Measurements from ENCODE around the gene SUPT20H. TPM values are rescaled to one million over a fixed set of nuclear protein-coding genes. Genes with fewer than 3 reads are reported as not detected.

SUPT20H gene
- total and polyA plus RNA-seq, 2 of the 4 experiments (the other 2 are of a cell fraction), result 46.6 to 55.1 TPM

GRCh38 chr13:37097076-37097475, 37.6 kb upstream of the SUPT20H start:
- Histone ChIP-seq H3K36me3 (ENCODE audit: control insufficient read depth, insufficient read depth, low read length) (no peaks in the 10 kb centered on the region), H3K4me2 (ENCODE audit: low read depth, low read length) (no peak overlapping the region), H2BK15ac (ENCODE audit: low read depth, low read length) (no peak overlapping the region), H4K8ac (ENCODE audit: low read depth in 2 of 2, low read length in 2 of 2) (no peak overlapping the region), H3K27me3 (ENCODE audit: control insufficient read depth, insufficient read depth, low read length) (no peaks in the 10 kb centered on the region; the same call in 1 of the 2 replicates), H3K4ac (ENCODE audit: low read depth, low read length) (no peak overlapping the region), H3K79me1 (ENCODE audit: low read depth in 1 of 2, low read length in 2 of 2) (no peaks in the 10 kb centered on the region), H3K9ac (ENCODE audit: low read depth, low read length) (no peak overlapping the region), H3K18ac (ENCODE audit: low read depth, low read length) (no peak overlapping the region), H3K4me1 (ENCODE audit: control insufficient read depth, insufficient read depth, low read length) (no peaks in the 10 kb centered on the region), H2AK9ac (replicated peaks; ENCODE audit: low read depth, low read length, poor library complexity) (no peak overlapping the region), H2BK5ac (ENCODE audit: low read depth, low read length, poor library complexity, severe bottlenecking) (no peak overlapping the region), H3K9me1 (ENCODE audit: insufficient read depth, low read length) (no peaks in the 10 kb centered on the region), H4K20me1 (ENCODE audit: insufficient read depth, low read length) (no peaks in the 10 kb centered on the region), H2BK20ac (ENCODE audit: low read depth, low read length) (no peak overlapping the region), H4K5ac (ENCODE audit: low read depth, low read length) (no peak overlapping the region), H2BK120ac (ENCODE audit: low read depth, low read length) (no peak overlapping the region), H3K9me3 (ENCODE audit: control insufficient read depth, insufficient read depth, low read length) (no peaks in the 10 kb centered on the region), H3K4me3 (ENCODE audit: insufficient read depth, low read depth, low read length) (no peak overlapping the region), H4K91ac (ENCODE audit: insufficient read depth, low read depth, low read length) (no peak overlapping the region), H3K27ac (ENCODE audit: insufficient read depth, low read length) (no peak overlapping the region), H2AFZ (replicated peaks; ENCODE audit: low read length, poor library complexity) (no peak overlapping the region), H3K56ac (ENCODE audit: extremely low read depth, insufficient read depth, low read length) (no peak overlapping the region), H2AK5ac (ENCODE audit: low read depth, low read length) (no peak overlapping the region), H3K23ac (ENCODE audit: low read depth, low read length) (no peak overlapping the region), H3K14ac (replicated peaks; ENCODE audit: low read depth, low read length) (no peak overlapping the region)
- no peak for ATAC-seq (ENCODE audit: low read depth)
- no TSS peak for BruUV-seq (replicated peaks)
- intact Hi-C loops (cut with micrococcal nuclease) (no loop called here), dilution Hi-C loops (cut with HindIII; ENCODE audit: low sequenced_read_pairs, unreplicated experiment) (no loop called here), in situ Hi-C loops (cut with MboI; ENCODE audit: low sequenced_read_pairs) (loop anchor here (25.0 kb wide), 2 partner anchors 940 to 1115 kb away; no protein-coding TSS in a partner anchor)
- WGBS, 2 experiments (ENCODE audit: extremely low coverage in 2 of 2, insufficient read length in 1 of 2), result no CpG with 5 or more reads among the region's 4 CpGs
- no peak for DNase-seq
- ChIA-PET POLR2A (ENCODE audit: unreplicated experiment) (no interaction called here), CTCF (no interaction called here)
- no peak for TF ChIP-seq RFX5 (IDR thresholded peaks at IDR 0.05; ENCODE audit: low read depth, low read length)
- TF ChIP-seq SMC3 (IDR thresholded peaks at IDR 0.05; ENCODE audit: low read depth, low read length), result no peak
- no peak for TF ChIP-seq MXI1 (IDR thresholded peaks at IDR 0.05; ENCODE audit: borderline replicate concordance, low read depth, low read length)
- TF ChIP-seq NFE2L2 (IDR thresholded peaks at IDR 0.05; ENCODE audit: low read depth, low read length), result no peak
- no peak for TF ChIP-seq CTCF (conservative IDR thresholded peaks at IDR 0.05; ENCODE audit: low read depth, low read length)
- no peak for TF ChIP-seq POLR2A (IDR thresholded peaks at IDR 0.05; ENCODE audit: low read depth, low read length)
- no peak for TF ChIP-seq FOS (IDR thresholded peaks at IDR 0.05; ENCODE audit: low read depth, low read length)
- TF ChIP-seq CEBPB (IDR thresholded peaks at IDR 0.05; ENCODE audit: low read depth, low read length), result no peak
- no peak for TF ChIP-seq RAD21 (IDR thresholded peaks at IDR 0.05; ENCODE audit: low read length)
- no peak for TF ChIP-seq BHLHE40 (IDR thresholded peaks at IDR 0.05; ENCODE audit: low read depth, low read length)
- TF ChIP-seq ELK1 (IDR thresholded peaks at IDR 0.05; ENCODE audit: borderline replicate concordance, low read depth, low read length), result no peak
- TF ChIP-seq MAFK (IDR thresholded peaks at IDR 0.05; ENCODE audit: low read depth, low read length), result no peak
- no peak for TF ChIP-seq RCOR1 (IDR thresholded peaks at IDR 0.05; ENCODE audit: insufficient replicate concordance, low read length)
- TF ChIP-seq CHD1 (IDR thresholded peaks at IDR 0.05; ENCODE audit: low read depth, low read length), result no peak
- no peak for TF ChIP-seq MAZ (IDR thresholded peaks at IDR 0.05; ENCODE audit: borderline replicate concordance, low read depth, low read length)

All from IMR-90 (cell line).